Measurements from ENCODE around the gene EFCAB14. TPM values are rescaled to one million over a fixed set of nuclear protein-coding genes. Genes with fewer than 3 reads are reported as not detected.
"Not testable (repeated sequence)": the region's sequence is repeated elsewhere in the genome, so short reads cannot be mapped to it uniquely, and the experiment has no call there.

EFCAB14 gene
- total RNA-seq, 4 donors from 2014 or later, result 87.9 to 136 (median 121) TPM

DNA sequence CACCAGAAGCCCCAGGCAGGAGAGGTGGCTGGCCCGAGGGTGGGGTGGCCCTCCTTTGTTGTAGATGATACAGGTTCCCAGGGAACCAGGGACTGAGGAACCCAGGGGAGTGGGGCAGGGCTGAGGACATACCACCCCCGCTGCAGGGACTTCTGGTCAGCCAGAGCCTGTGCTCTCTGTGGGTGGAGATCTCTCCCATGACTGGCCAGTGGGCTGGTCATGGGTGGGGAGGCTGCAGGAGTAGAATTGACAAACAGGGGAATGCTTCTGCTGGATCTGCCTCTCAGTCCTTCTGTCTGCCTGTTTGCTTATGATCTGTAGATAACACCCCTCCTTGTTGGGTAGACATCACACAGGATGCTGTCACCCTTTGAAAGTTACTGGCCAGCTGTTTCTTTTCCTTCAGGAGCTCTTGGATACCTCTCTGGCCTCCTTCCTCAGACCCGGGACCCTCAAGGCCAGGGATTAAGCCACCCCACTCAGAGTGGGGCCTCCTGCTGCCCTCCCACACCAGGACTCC is 2.8 kb upstream of the EFCAB14 start:
- WGBS, result 70% methylated on average over 2 of the region's 3 CpGs
- Histone ChIP-seq H3K27ac (no peak overlapping the region), H3K27me3 (no peaks in the 10 kb centered on the region), H3K4me3 (no peak overlapping the region), H3K9me3 (no peaks in the 10 kb centered on the region), H3K36me3 (no peaks in the 10 kb centered on the region), H3K4me1 (peaks cover 30% of the 10 kb centered on the region)
- no peak for DNase-seq (ENCODE audit: low spot score in 2 of 2)
- TF ChIP-seq POLR2A (IDR thresholded peaks at IDR 0.05) (no peak), EP300 (IDR thresholded peaks at IDR 0.05) (no peak), CTCF (IDR thresholded peaks at IDR 0.05) (no peak), POLR2AphosphoS5 (IDR thresholded peaks at IDR 0.05) (no peak)

DNA sequence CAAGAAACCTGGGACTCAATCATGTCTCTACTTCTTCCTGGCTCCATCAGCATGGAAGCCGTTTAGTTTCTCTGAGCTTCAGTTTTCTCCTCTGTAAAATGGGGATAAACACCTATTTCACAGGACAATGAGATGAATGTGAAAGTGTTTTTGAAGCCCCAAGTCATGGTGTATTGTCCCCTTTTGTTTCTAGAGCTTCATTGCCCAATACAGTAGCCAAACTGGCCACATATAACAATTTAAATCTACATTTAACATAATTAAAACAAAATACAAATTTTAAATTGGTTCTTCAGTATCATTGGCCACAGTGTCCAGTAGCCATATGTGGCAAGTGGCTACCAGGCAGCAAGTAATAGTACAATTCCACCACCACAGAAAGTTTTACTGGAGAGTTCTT is 2.3 kb upstream of the EFCAB14 start:
- TF ChIP-seq CTCF (IDR thresholded peaks at IDR 0.05) (no peak), POLR2AphosphoS5 (IDR thresholded peaks at IDR 0.05) (no peak), EP300 (IDR thresholded peaks at IDR 0.05) (no peak), POLR2A (IDR thresholded peaks at IDR 0.05) (no peak)
- DNase-seq (ENCODE audit: low spot score in 2 of 2), result no peak
- Histone ChIP-seq H3K9me3 (no peaks in the 10 kb centered on the region), H3K27me3 (no peaks in the 10 kb centered on the region), H3K4me3 (no peak overlapping the region), H3K36me3 (no peaks in the 10 kb centered on the region), H3K27ac (no peak overlapping the region), H3K4me1 (peaks cover 35% of the 10 kb centered on the region)
- WGBS, result 81% methylated on average over 1 of the region's 1 CpG

- not testable (repeated sequence) for H3K9me3 ChIP-seq; H3K27me3 ChIP-seq; DNase-seq (ENCODE audit: low spot score in 2 of 2); H3K36me3 ChIP-seq; H3K4me3 ChIP-seq; H3K27ac ChIP-seq
- H3K4me1 ChIP-seq, result peaks cover 40% of the 10 kb centered on the region
- 90% methylated on average over 8 of the region's 8 CpGs for WGBS
Measured at GRCh38 chr1:46720319-46720718, 1.4 kb upstream of the EFCAB14 start.

DNA sequence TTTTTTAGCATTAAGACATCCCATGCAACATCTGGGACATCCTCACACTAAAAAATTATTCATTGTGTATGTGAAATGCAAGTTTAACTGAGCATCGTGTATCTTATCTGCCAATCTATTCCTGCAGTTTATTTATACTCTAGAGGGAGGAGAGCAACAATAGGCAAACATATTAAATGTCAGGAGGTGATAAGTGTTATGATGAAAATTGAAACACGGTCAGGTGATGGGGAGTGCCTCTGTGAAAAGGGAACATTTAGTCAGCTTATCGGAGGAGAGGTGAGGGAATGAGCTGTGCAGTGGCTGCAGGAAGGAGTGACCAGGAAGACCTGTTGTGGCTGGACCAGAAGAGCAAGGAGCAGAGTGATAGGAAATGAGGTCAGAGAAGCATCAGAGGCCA is 775 bp upstream of the EFCAB14 start:
- Histone ChIP-seq H3K36me3 (peaks cover 10% of the 10 kb centered on the region), H3K9me3 (no peaks in the 10 kb centered on the region), H3K27ac (peak overlapping the region; percentile 90), H3K4me3 (peak overlapping the region; percentile 99), H3K4me1 (peaks cover 41% of the 10 kb centered on the region), H3K27me3 (no peaks in the 10 kb centered on the region)
- 18% methylated on average over 3 of the region's 3 CpGs for WGBS
- DNase-seq (ENCODE audit: low spot score in 2 of 2), result no peak
- TF ChIP-seq CTCF (IDR thresholded peaks at IDR 0.05) (no peak), POLR2A (IDR thresholded peaks at IDR 0.05) (no peak), EP300 (IDR thresholded peaks at IDR 0.05) (no peak), POLR2AphosphoS5 (IDR thresholded peaks at IDR 0.05) (no peak)

DNA sequence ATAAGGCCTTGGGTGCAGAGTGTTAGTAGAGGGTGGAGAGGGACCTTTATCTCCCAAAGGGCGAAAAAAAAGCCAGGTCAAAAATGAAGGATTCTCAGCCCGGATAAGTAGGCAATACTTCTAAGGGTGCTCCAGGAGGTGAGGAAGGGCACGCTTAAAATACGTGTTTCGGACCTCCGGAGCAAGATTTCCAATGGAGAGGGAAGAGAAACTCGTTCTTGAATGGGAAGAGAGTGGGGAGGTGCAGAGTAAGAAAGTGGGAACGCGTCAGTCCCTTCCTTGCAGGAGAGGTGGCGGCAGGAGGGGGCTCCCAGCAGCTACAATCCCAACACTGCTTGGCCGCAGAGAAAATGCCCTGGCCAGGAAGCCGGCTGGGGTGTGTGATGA is 581 bp downstream of the EFCAB14 start:
- H3K4me1 ChIP-seq, result peaks cover 42% of the 10 kb centered on the region
- 2% methylated on average over 12 of the region's 12 CpGs for WGBS
- H3K9me3 ChIP-seq, result no peaks in the 10 kb centered on the region
- peaks cover 18% of the 10 kb centered on the region for H3K36me3 ChIP-seq
- TF ChIP-seq POLR2A (IDR thresholded peaks at IDR 0.05) (no peak), EP300 (IDR thresholded peaks at IDR 0.05) (no peak), POLR2AphosphoS5 (IDR thresholded peaks at IDR 0.05) (no peak), CTCF (IDR thresholded peaks at IDR 0.05) (no peak)
- H3K4me3 ChIP-seq, result peak overlapping the region; percentile 99
- no peak for DNase-seq (ENCODE audit: low spot score in 2 of 2)
- no peaks in the 10 kb centered on the region for H3K27me3 ChIP-seq
- H3K27ac ChIP-seq, result peak overlapping the region; percentile 90

DNA sequence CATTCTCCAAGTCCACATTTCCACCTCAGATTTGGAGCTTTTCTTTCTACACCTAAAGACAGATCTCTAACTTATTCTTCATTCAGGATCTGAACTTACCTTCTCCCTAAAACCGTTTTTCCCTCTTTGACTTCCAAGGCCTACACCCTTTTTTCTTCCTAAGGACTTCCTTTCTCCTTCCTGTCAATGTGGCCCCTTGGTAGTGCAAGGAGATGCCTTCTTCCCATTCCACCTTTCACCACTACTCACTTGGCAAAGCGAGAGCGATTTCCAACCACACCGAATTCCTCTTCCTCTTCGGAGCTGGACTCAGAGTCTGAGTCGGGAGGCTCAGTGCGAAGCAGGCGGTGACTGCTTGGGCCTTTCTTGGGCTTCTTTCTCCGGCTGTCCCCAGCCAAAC is 1.3 kb downstream of the EFCAB14 start:
- Histone ChIP-seq H3K27me3 (no peaks in the 10 kb centered on the region), H3K4me3 (peak overlapping the region; percentile 99), H3K9me3 (no peaks in the 10 kb centered on the region), H3K36me3 (peaks cover 24% of the 10 kb centered on the region), H3K4me1 (peaks cover 43% of the 10 kb centered on the region), H3K27ac (no peak overlapping the region)
- 66% methylated on average over 9 of the region's 9 CpGs for WGBS
- TF ChIP-seq EP300 (IDR thresholded peaks at IDR 0.05), result no peak
- TF ChIP-seq POLR2A (IDR thresholded peaks at IDR 0.05), result no peak
- no peak for TF ChIP-seq POLR2AphosphoS5 (IDR thresholded peaks at IDR 0.05)
- no peak for TF ChIP-seq CTCF (IDR thresholded peaks at IDR 0.05)
- DNase-seq (ENCODE audit: low spot score in 2 of 2), result no peak
